ENCODE data around the gene TRIO. TPM values are rescaled to one million over a fixed set of nuclear protein-coding genes. Genes with fewer than 3 reads are reported as not detected.

The TRIO gene
- total RNA-seq, 4 donors from 2014 or later: 186 to 388 (median 285) TPM

DNA sequence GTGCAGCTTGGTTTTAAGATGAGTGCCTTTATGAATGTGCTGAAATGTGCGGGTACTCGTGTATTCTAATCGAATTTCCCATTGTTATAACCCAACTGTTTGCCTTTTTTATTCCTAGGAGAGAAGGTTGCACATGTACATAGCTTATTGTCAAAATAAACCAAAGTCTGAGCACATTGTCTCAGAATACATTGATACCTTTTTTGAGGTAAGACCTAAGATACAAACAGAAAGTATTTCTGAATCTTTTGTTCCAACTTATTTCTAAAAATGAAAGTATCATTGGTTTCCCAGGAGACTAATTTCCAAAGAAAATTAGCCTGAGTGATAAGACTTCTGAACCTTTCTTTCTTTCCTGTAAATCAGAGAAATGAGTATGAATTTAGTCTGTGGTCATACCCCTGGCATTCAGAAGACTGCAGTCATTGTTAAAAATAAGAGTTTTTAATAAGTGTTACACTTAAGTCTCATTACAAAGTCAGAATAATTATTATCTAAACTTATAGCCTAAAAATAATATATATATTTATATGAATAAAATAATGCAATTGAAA is 336.1 kb downstream of the TRIO start:
- H3K9me3 ChIP-seq: no peaks in the 10 kb centered on the region
- TF ChIP-seq POLR2AphosphoS5 (IDR thresholded peaks at IDR 0.05): no peak
- TF ChIP-seq EP300 (IDR thresholded peaks at IDR 0.05; ENCODE audit: low read depth): no peak
- TF ChIP-seq, protein P1, sequence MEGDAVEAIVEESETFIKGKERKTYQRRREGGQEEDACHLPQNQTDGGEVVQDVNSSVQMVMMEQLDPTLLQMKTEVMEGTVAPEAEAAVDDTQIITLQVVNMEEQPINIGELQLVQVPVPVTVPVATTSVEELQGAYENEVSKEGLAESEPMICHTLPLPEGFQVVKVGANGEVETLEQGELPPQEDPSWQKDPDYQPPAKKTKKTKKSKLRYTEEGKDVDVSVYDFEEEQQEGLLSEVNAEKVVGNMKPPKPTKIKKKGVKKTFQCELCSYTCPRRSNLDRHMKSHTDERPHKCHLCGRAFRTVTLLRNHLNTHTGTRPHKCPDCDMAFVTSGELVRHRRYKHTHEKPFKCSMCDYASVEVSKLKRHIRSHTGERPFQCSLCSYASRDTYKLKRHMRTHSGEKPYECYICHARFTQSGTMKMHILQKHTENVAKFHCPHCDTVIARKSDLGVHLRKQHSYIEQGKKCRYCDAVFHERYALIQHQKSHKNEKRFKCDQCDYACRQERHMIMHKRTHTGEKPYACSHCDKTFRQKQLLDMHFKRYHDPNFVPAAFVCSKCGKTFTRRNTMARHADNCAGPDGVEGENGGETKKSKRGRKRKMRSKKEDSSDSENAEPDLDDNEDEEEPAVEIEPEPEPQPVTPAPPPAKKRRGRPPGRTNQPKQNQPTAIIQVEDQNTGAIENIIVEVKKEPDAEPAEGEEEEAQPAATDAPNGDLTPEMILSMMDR (IDR thresholded peaks at IDR 0.05): no peak
- no peak for TF ChIP-seq POLR2A (IDR thresholded peaks at IDR 0.05)
- H3K4me1 ChIP-seq: no peaks in the 10 kb centered on the region
- in situ Hi-C loops (cut with MboI; ENCODE audit: low pct_ligation_motif_present in 1 of 4, low pct_unique_long_range_greater_than_20kb in 1 of 4, low sequenced_read_pairs in 3 of 4) (no loop called here), intact Hi-C loops (cut with DNase I; ENCODE audit: low total_unique reads) (no loop called here)
- DNase-seq: no peak
- H3K27ac ChIP-seq: no peak overlapping the region
- H3K36me3 ChIP-seq: peaks cover 0 to 75% (median 34%) of the 10 kb centered on the region in 4 donors
- 83 to 90% methylated on average over 3 of the region's 3 CpGs for WGBS, 2 donors (ENCODE audit: low coverage in 1 of 2)
- H3K27me3 ChIP-seq: no peaks in the 10 kb centered on the region
- no peak overlapping the region for H3K4me3 ChIP-seq

DNA sequence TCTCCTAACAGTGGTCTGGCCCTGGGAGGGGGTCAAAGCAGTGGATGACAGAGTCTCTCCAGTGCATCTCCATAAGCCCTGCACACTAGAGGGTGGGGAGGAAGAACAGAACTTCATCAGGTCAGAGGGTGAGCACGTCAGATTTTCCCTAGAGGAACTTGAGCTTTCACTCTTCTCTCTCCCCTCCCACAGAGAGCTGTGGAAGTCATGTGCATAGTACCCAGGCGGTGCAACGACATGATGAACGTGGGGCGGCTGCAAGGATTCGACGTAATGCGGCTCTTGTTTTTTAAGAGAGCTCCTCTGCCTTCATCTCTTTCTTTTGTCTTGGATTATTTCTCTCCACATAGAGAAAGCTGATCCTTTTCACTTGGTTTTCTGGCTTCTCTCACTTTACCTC is 338.2 kb downstream of the TRIO start:
- Histone ChIP-seq H3K4me1 (no peaks in the 10 kb centered on the region), H3K4me3 (no peak overlapping the region), H3K9me3 (no peaks in the 10 kb centered on the region), H3K36me3 (peaks cover 0 to 74% (median 28%) of the 10 kb centered on the region in 4 donors), H3K27me3 (no peaks in the 10 kb centered on the region), H3K27ac (no peak overlapping the region)
- intact Hi-C loops (cut with DNase I; ENCODE audit: low total_unique reads): no loop called here
- TF ChIP-seq, protein P1 (IDR thresholded peaks at IDR 0.05): no peak
- TF ChIP-seq POLR2AphosphoS5 (IDR thresholded peaks at IDR 0.05): no peak
- TF ChIP-seq POLR2A (IDR thresholded peaks at IDR 0.05): no peak
- no peak for TF ChIP-seq EP300 (IDR thresholded peaks at IDR 0.05; ENCODE audit: low read depth)
- no peak for DNase-seq
- 85 to 89% methylated on average over 7 to 8 of the region's 8 CpGs for WGBS, 2 donors (ENCODE audit: low coverage in 1 of 2)
- in situ Hi-C loops (cut with MboI; ENCODE audit: low pct_ligation_motif_present in 1 of 4, low pct_unique_long_range_greater_than_20kb in 1 of 4, low sequenced_read_pairs in 3 of 4): no loop called here

DNA sequence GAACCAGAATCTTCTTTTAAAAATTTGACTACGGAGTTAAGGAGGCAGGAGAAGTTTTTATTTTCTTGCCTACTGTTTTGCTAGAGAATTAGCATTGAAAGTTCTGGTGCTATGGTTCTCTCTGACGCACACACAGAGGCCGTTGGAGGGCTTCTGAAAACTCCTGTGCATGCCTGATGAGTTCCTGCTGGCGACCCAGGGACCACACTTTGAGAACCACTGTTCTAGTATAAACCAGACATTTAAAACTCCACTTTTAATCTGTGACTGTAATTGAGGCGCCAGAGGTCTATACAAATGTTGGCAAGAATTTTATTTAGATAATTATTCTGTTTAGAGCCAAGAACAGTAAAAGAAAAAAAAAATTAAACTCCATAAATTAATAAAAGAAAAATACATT is 338.9 kb downstream of the TRIO start:
- in situ Hi-C loops (cut with MboI; ENCODE audit: low pct_ligation_motif_present in 1 of 4, low pct_unique_long_range_greater_than_20kb in 1 of 4, low sequenced_read_pairs in 3 of 4): no loop called here

DNA sequence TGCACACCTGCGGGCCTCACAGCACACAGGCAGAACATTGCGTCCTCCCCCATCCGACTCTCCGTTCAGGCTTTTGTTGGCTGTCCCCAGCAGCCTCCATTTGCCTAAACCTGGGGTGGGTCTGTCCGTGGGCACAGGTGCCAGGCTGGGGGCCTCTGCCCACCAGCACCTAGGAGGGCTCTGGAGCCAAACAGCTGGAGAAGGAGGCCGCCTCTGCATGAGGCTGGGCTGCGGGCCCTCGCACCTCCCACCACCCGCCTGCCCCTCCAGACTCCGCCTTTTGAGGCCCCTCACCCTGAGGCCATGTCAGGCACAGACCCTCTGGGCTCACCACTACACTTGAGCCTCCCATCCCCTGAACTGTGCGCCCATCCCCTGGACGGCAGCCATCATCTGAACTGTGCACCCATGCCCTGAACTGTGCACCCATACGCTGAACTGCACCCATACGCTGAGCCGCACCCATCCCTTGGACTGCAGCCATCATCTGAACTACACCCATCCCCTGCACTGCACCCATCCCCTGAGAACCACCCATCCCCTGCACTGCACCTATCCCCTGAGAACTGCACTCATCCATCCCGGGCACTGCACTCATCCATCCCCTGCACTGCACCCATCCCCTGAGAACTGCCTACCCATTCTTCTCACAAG is 340.5 kb downstream of the TRIO start:
- peaks cover 0 to 67% (median 25%) of the 10 kb centered on the region in 4 donors for H3K36me3 ChIP-seq

More for the DNA sequence above, 338.9 kb downstream of the TRIO start:
- Histone ChIP-seq H3K4me3 (no peak overlapping the region), H3K36me3 (peaks cover 0 to 67% (median 28%) of the 10 kb centered on the region in 4 donors), H3K9me3 (no peaks in the 10 kb centered on the region), H3K27me3 (no peaks in the 10 kb centered on the region), H3K27ac (no peak overlapping the region), H3K4me1 (no peaks in the 10 kb centered on the region)
- TF ChIP-seq, protein P1 (IDR thresholded peaks at IDR 0.05): no peak
- no peak for TF ChIP-seq POLR2A (IDR thresholded peaks at IDR 0.05)
- WGBS, 2 donors (ENCODE audit: low coverage in 1 of 2): 86% methylated on average over 5 of the region's 5 CpGs
- intact Hi-C loops (cut with DNase I; ENCODE audit: low total_unique reads): no loop called here
- no peak for DNase-seq

More for the DNA sequence above, 340.5 kb downstream of the TRIO start:
- 75 to 82% methylated on average over 1 to 15 of the region's 16 CpGs for WGBS, 2 donors (ENCODE audit: low coverage in 1 of 2)
- H3K9me3 ChIP-seq: no peaks in the 10 kb centered on the region
- H3K27ac ChIP-seq: no peak overlapping the region
- no peak for TF ChIP-seq POLR2AphosphoS5 (IDR thresholded peaks at IDR 0.05)
- no peak for TF ChIP-seq POLR2A (IDR thresholded peaks at IDR 0.05)
- TF ChIP-seq, protein P1 (IDR thresholded peaks at IDR 0.05): no peak
- no peaks in the 10 kb centered on the region for H3K27me3 ChIP-seq
- H3K4me1 ChIP-seq: no peaks in the 10 kb centered on the region
- DNase-seq: peak; percentile 57
- H3K4me3 ChIP-seq: no peak overlapping the region
- intact Hi-C loops (cut with DNase I; ENCODE audit: low total_unique reads): no loop called here
- in situ Hi-C loops (cut with MboI; ENCODE audit: low pct_ligation_motif_present in 1 of 4, low pct_unique_long_range_greater_than_20kb in 1 of 4, low sequenced_read_pairs in 3 of 4): no loop called here

Measured in transverse colon (tissue), 4 donors.